Measurements from ENCODE around the gene IQCE. TPM values are rescaled to one million over a fixed set of nuclear protein-coding genes. Genes with fewer than 3 reads are reported as not detected.

Gene IQCE
- total RNA-seq, 1 experiment from 2014 or later = 44.8 TPM

GRCh38 chr7:2575733-2576340 is 17.1 kb downstream of the IQCE start:
- Histone ChIP-seq H3K9me3 (ENCODE audit: control insufficient read depth, insufficient read depth, low read depth, low read length) (no peaks in the 10 kb centered on the region), H3K27me3 (ENCODE audit: control insufficient read depth, insufficient read depth, low read length) (no peaks in the 10 kb centered on the region), H3K36me3 (ENCODE audit: control insufficient read depth, insufficient read depth, low read length) (no peaks in the 10 kb centered on the region; the same call in 1 of the 2 replicates), H3K4me3 (ENCODE audit: low read depth in 2 of 2, low read length in 2 of 2) (no peak overlapping the region), H3K27ac (ENCODE audit: low read length) (no peak overlapping the region), H3K4me1 (ENCODE audit: control insufficient read depth, insufficient read depth, low read length) (no peaks in the 10 kb centered on the region)
- BruUV-seq (replicated peaks) = no TSS peak
- no peak for ATAC-seq
- no peak for DNase-seq (ENCODE audit: low read depth, low spot score)
- POLR2A ChIA-PET = no interaction called here
- intact Hi-C loops (cut with micrococcal nuclease; ENCODE audit: unreplicated experiment) (no loop called here), in situ Hi-C loops (cut with HindIII; ENCODE audit: low pct_unique_long_range_greater_than_20kb, low sequenced_read_pairs) (no loop called here)
- CTCF ChIA-PET = no interaction called here
- TF ChIP-seq CTCF (IDR thresholded peaks at IDR 0.05) = no peak
- no peak for TF ChIP-seq REST (IDR thresholded peaks at IDR 0.05; ENCODE audit: insufficient read depth in 1 of 2, low read depth in 2 of 2, low read length in 1 of 2)
- no peak for TF ChIP-seq POLR2AphosphoS5 (IDR thresholded peaks at IDR 0.05; ENCODE audit: low read depth, low read length)
- TF ChIP-seq TCF7L2 (IDR thresholded peaks at IDR 0.05; ENCODE audit: low read depth, low read length) = no peak
- no peak for TF ChIP-seq SIN3A (IDR thresholded peaks at IDR 0.05; ENCODE audit: borderline replicate concordance, insufficient read depth, low read depth, low read length)

GRCh38 chr7:2576742-2577491 is 18.1 kb downstream of the IQCE start:
- ChIA-PET CTCF (interaction anchor here (0.7 kb wide), 1 partner anchor 26 kb away, joined by 3 read pairs; no protein-coding TSS in a partner anchor), POLR2A (no interaction called here)
- DNase-seq (ENCODE audit: low read depth, low spot score) (no peak), ATAC-seq (no peak)
- no peaks in the 10 kb centered on the region for H3K4me1 ChIP-seq (ENCODE audit: control insufficient read depth, insufficient read depth, low read length)
- in situ Hi-C loops (cut with HindIII; ENCODE audit: low pct_unique_long_range_greater_than_20kb, low sequenced_read_pairs) = no loop called here
- H3K27me3 ChIP-seq (ENCODE audit: control insufficient read depth, insufficient read depth, low read length) = no peaks in the 10 kb centered on the region
- H3K36me3 ChIP-seq (ENCODE audit: control insufficient read depth, insufficient read depth, low read length) = no peaks in the 10 kb centered on the region; the same call in 1 of the 2 replicates
- no peaks in the 10 kb centered on the region for H3K9me3 ChIP-seq (ENCODE audit: control insufficient read depth, insufficient read depth, low read depth, low read length)
- H3K27ac ChIP-seq (ENCODE audit: low read length) = no peak overlapping the region
- TF ChIP-seq TCF7L2 (IDR thresholded peaks at IDR 0.05; ENCODE audit: low read depth, low read length) = no peak
- no peak for TF ChIP-seq CTCF (IDR thresholded peaks at IDR 0.05)
- TF ChIP-seq SIN3A (IDR thresholded peaks at IDR 0.05; ENCODE audit: borderline replicate concordance, insufficient read depth, low read depth, low read length) = no peak
- TF ChIP-seq POLR2AphosphoS5 (IDR thresholded peaks at IDR 0.05; ENCODE audit: low read depth, low read length) = no peak
- TF ChIP-seq REST (IDR thresholded peaks at IDR 0.05; ENCODE audit: insufficient read depth in 1 of 2, low read depth in 2 of 2, low read length in 1 of 2) = no peak
- intact Hi-C loops (cut with micrococcal nuclease; ENCODE audit: unreplicated experiment) = no loop called here
- no peak overlapping the region for H3K4me3 ChIP-seq (ENCODE audit: low read depth in 2 of 2, low read length in 2 of 2)
- BruUV-seq (replicated peaks) = no TSS peak
